GM21619 (cell line): ENCODE measurements around the gene CD2BP2.
A peak's percentile ranks its signal among the peaks of the same experiment; 100 is the strongest.
"Not testable (repeated sequence)": the region's sequence is repeated elsewhere in the genome, so short reads cannot be mapped to it uniquely, and the experiment has no call there.

Experiments used
- ATAC-seq: cut with Tn5 transposase; IDR thresholded peaks from one replicate; pipeline ENCODE4 v1.9.1; 2021; ENCODE audit not compliant: unreplicated experiment

Gene CD2BP2

DNA sequence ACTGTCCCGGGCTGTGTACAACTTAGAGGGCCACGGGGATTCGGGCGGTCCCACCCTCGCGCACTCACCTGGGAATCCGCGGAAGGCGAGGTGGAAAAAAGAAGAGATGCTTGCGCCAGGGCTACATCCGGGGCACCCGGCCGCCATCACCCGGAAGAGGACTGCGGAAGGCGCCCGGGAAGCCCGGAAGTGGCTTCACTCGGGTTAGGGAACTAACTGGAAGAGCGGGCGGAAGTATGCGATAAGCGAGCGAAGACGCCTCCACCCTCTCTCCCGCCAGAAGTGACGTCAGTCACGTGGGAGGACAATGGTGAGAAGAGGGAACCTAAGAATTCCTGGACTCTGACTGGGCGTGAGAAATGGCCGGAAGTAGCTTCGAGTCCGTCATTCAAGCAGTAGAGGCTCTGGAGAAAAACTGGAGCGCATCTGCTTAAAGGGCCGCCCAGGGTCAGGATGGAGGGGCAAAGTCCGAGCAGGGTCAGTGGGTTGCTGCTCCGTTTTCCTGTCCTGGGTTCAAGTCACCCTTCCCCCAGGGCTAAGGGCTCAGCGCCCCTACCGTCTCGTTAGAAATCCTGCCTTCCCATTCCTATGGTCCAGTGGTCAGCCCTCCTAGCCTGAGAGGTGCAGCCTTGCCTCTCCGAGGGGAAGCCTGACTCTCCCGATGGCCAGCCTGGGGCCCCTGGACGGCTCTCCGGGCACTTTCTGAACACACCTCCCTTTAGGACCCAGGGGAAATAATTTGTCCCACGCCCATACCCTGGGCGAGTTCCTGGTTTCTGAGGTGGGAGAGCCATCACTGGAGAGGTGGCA, at the start of gene CD2BP2:
TSS of gene CD2BP2 (minus strand) at position 165 of the 810 bp plus-strand sequence. CDS start 627 bp downstream, outside the sequence.
- ATAC-seq, result peak; percentile 53

DNA sequence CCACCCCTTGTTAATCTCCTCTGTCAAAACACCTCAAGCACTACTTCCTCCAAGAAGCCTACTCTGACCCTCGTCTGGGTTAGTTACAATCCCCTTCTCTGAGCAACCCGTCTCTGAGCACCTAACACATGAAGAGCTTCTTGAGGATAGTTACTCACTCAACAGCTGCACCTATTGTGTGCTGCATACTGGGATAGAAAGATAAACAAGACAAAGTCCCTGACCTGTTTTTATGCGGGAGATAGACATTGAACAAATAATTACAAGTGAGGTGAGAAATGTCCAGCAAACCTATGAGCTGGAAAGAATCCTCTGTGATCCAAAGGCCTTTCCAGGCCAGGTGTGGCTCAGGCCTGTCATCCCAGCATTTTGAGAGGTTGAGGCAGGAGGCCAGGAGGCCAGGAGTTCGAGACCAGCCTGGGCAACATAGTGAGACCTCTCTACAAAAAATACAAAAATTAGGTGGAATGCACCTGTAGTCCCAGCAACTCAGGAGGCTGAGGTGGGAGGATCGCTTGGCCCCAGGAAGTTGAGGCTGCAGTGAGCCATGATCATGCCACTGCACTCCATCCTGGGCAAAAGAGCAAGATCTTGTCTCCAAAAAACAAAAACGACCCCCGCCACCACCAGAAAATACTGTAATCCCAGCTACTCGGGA, 46.8 kb upstream of the CD2BP2 start:
- no peak for ATAC-seq

DNA sequence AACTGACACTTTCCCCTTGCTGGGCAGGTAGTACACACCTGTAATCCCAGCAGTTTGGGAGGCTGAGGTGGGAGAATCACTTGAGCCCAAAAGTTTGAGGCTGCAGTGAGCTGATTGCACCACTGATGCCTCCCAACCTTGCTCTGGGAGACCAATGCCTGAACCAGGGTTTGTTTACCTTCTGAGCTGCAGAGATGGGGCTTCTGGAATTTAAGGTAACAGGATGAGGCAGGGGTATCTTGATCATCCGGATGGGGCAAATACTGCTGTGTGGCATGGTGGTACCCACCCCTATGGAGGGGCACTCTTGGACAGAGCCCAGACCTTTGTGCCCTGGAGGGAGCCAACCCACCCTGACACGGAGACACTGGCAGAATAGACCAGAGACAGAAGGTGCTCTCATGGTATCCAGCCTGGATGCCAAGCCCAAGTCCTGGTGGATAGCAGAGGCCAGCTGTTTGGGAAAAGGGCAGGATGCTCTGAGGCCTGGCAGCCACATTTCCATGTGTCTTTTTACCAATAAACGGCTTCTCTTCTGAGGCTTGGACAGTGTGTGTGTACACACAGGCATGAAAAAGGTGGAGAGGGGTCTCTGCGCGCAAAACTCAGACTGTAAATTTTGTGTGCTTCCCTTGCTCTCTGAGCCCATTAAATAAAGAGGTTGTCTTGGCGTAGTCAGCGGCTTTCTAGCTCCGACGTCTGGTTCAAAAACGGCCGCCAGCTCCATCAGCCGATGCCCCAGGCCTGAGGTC, 44.5 kb upstream of the CD2BP2 start:
- ATAC-seq, result no peak

GRCh38 chr16:30398661-30399434, 43.7 kb upstream of the CD2BP2 start:
- ATAC-seq, result no peak

DNA sequence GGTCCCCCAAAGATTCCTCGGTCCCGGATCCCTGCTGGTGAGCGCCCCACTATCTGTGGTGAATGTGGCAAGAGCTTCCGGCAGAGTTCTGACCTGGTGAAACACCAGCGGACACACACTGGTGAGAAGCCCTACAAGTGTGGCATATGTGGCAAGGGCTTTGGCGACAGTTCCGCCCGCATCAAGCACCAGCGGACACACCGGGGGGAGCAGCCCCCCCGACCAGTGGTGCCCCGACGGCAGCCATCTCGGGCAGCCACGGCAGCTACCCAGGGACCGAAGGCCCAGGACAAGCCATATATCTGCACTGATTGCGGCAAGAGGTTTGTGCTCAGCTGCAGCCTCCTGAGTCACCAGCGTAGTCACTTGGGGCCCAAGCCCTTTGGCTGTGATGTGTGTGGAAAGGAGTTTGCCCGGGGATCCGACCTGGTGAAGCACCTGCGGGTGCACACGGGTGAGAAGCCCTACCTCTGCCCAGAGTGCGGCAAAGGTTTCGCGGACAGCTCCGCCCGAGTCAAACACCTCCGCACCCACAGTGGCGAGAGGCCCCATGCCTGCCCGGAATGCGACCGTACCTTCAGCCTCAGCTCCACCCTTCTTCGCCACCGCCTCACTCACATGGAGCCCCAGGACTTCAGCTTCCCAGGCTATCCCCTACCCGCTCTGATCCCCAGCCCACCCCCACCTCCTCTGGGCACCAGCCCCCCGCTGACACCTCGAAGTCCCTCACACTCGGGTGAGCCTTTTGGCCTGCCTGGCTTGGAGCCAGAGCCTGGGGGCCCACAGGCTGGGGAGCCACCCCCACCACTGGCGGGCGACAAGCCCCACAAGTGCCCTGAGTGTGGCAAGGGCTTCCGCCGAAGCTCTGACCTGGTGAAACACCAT, 42.9 kb upstream of the CD2BP2 start:
- ATAC-seq, result no peak

DNA sequence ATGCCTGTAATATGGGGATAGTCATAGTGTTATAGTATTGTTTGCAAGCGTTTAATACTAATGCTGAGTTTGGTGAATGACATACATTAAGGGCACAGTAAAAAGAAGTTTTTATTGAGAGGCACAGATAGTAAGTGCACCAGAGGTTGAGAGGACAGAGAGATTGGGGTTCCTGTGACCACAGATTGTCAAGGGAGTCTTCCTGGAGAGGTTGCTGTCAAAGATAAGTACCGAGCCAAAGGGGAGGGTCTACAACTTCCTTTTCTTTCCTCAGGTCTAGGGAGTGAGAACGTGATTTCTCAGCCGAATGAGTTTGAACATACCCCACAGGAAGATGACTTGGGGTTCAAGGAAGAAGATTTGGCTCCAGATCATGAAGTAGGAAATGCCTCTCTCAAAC, 41.9 kb upstream of the CD2BP2 start:
- ATAC-seq, result no peak

- not testable (repeated sequence) for ATAC-seq
Observed at GRCh38 chr16:30396627-30397026, 41.5 kb upstream of the CD2BP2 start.

DNA sequence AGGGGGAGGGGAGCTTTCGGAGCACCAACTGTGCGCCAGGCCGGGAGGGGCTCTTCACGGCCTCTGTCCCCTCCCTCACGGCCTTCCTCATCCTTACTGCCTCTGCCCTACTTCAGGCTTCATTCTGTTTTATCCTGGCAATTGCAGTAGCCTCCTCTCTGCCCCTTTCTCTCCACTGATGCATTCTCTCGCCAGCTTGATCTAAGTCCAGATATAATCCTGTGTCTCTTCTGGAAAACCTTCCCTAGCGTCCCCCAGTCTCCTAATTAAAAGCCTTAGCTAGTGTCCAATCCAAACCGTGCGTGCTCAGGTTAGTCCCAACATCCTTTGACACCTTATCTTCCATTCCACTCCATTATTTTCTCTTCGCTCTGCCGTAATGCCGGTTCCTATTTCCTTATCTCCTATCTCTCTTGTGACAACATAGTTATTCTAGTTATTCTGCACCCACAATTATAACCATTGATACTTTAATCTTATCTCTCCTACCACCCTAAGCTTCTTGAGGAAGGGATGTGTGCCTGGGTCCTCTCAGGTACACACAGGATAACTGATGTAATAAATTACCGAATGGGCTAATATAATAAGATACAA, 41.0 kb upstream of the CD2BP2 start:
- ATAC-seq, result no peak

GRCh38 chr16:30395155-30395991, 40.3 kb upstream of the CD2BP2 start, which contains the start of gene ZNF48:
Gene ZNF48 (plus strand): TSS chr16:30395420. CDS start chr16:30395795, 375 bp downstream.
- peak; percentile 53 for ATAC-seq

DNA sequence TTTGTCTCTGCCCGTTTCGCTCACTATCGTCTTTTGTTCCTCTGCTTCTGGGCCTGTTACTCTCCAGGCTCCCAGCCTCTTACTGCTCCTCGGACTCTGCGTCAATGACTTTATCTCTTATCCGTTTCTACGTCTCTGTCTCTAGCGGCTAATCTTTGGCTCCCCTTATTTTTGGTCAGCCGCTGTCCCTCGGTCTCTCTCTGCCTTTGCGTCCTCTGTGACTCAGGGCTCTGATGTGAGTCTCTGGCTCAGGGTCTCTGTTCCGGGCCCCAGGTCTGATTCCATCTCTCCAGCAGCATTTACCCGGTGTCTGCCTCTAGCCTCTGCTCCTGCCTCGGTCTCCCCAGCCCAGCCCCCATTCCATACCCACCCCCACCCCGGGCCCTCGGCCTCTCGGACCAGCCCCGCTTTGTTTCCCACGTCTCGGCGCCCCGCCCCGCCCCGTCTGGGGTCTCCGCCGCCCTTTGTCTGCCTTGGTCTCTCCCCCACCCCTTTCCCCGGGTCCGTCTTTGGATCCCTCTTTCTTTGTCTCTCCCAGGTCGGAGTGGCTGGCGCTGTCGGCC, 39.6 kb upstream of the CD2BP2 start:
- no peak for ATAC-seq

DNA sequence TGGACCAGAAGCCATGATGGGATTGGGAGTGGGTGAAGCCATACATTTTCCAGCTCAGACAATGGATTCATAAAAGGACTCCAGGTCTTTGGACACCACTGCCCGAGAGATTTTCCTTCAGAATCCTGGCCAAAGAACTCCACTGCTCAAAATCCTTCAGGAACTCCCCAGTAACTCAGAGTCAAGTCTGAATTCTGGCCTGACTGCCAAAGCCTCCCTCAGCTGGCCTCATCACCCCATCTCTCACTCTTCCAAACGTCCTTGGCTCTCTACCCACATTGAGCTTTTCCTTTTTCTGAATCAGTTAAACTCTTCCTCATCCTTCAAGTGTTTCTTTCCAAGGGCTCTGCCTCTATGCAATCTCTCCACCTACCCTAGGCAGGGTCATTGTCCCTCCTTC, 28.4 kb upstream of the CD2BP2 start:
- ATAC-seq, result no peak

DNA sequence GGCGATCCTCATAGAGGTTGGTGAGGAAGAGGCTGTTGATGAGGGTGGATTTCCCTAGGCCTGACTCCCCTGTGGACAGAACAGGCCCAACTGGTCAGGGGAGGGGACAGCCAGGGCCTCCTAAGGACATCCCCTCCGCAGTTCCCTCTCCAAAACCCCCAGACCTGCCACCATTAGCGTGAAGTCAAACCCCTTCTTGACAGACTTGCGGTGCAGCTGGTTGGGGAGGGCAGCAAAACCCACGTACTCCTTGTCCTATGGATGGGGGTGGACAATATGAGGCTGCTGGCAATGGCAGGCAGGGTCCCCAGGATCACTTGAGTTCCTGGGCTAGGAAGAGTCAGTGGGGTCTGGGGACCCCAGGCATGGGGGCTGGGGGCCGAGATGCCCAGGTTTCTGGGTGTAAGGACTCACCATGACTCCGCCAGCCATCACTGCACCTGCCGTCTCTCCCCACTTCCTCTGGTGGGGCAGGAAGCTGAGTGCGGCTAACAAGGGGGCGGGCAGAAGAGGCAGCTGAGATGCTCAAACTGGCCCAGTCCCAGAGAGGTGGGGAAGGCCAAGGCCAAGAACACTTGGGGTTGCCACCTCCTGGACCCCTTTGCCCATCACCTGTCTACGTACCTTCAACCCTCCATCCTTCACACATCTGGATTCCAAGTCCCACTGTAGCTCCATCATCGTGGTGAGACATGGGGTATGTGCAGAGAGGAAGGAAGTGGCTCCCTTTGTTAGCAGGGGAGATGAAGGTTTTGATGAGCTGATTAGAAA, 27.2 kb upstream of the CD2BP2 start, which contains the start of gene SEPTIN1:
TSS of gene SEPTIN1 (minus strand) at position 451 of the 771 bp plus-strand sequence. CDS start at position 432, 19 bp downstream.
- ATAC-seq, result peak; percentile 30

GRCh38 chr16:30381291-30382041, 26.4 kb upstream of the CD2BP2 start:
- ATAC-seq, result no peak

- ATAC-seq, result no peak
Observed at GRCh38 chr16:30380803-30381208, 25.7 kb upstream of the CD2BP2 start.

DNA sequence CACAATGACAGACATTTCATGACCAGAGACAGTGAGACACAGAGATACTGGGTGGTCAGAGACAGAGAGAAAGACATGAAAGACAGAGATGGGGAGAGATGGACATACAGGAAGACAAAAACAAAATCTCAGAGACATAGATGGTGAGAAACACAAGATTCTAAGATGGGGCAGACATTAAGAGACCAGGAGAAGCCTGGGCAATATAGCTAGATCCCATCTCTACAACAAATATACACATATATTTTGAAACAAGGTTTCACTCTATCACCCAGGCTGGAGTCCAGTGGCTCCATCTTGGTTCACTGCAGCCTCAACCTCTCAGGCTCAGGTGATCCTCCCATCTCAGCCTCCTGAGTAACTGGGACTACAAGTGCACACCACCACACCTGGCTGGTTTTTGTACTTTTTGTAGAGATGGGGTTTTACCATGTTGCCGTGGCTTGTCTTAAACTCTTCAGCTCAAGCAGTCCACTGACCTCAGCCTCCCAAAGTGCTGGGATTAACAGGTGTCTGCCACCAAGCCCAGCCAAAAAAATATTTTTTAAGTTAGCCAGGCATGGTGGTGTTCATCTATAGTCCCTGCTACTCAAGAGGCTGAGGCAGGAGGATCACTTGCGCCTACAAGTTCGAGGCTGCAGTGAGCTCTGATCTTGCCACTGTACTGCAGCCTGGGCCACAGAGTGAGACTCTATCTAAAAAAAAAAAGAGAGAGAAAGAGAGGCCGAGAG, 25.1 kb upstream of the CD2BP2 start:
- ATAC-seq, result no peak
